Dermis blood vessel endothelial cell (primary cell): ENCODE measurements around the gene ZNF496. TPM values are rescaled to one million over a fixed set of nuclear protein-coding genes. Genes with fewer than 3 reads are reported as not detected.
"Not testable (repeated sequence)": the region's sequence is repeated elsewhere in the genome, so short reads cannot be mapped to it uniquely, and the experiment has no call there.

ENCODE experiments used
- DNase-seq: peaks from one replicate; pipeline ENCODE4 v3.0.0; 2010
- total RNA-seq: library from RNA; depleted of rRNA; stranded (reverse); fragments of >200 nt; gene quantifications from 2 replicates; pipeline ENCODE4 v1.2.3, GENCODE V29; 2014

ZNF496 gene
- 27.7 and 32.3 TPM in 2 replicates for total RNA-seq

DNA sequence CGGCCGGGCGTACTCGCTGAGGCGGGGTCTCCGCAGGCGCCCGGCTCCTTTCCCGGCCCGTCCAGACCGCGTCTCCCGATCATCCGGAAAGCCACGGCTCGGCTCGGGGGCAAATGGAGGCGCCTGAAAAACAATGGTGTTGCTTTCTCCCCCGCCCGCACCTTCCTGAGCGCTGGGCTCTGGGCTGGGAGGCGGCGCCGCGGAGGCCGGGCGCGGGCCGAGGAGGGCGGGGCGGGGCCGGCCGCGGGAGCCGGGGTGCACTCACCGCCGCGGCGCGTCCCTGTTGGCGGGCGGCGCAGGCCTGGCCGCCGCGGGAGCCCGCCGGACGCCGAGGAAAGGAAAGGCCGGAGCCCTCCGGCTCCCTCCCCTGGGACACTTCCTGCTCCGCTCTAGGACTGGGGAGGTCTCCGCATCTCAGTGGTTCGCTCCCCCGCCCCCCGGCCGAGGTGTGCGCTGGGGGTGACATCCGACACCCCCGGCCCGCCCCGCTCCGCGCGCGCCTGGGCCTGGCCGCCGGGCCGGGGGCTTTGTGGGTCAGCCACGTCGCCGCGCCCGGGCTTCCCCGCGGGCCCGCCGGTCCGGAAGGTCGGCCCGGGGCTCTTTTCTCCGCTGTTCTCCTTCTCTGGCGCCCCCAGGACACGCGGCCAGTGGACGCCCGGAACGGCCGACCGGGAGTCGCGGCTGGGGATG lies at the start of gene ZNF496:
Gene ZNF496, minus strand, starts transcription at position 343 of the 690 bp plus-strand sequence. CDS start 2,289 bp downstream, outside the sequence.
- DNase-seq, result peak; percentile 87

DNA sequence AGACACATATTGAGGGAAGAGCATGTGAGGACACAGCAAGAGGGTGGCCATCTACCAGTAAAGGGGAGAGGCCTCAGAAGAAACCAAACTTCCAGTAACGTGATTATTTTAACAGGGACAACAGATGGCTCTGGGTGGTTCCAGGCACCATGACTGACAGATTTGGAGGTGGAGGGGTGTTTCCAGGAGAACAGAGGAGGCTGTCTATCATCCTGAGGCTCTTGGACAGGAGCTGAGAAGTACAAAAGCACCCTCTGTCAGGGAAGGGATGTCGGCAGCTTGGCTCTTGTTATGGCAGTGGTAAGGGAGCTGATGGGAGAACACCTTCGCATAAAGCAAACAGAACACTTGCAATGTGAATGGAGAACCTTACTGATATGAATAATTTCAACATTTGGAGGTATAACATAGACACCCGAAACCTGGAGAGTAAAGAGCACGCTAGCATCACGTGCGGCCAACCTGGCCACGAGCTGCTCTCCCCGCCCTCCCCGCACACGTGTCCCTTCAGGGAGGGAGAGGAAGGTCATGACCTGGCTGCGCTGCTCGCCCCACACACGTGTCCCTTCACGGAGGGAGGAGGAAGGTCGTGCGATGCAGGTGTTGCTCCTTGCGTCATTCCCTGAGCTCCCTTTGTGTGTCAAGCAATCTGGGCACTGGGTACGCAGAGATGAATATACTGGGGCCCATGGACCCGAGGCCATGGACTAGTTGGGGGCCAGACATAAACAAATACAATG lies 46.8 kb upstream of the ZNF496 start:
- no peak for DNase-seq

DNA sequence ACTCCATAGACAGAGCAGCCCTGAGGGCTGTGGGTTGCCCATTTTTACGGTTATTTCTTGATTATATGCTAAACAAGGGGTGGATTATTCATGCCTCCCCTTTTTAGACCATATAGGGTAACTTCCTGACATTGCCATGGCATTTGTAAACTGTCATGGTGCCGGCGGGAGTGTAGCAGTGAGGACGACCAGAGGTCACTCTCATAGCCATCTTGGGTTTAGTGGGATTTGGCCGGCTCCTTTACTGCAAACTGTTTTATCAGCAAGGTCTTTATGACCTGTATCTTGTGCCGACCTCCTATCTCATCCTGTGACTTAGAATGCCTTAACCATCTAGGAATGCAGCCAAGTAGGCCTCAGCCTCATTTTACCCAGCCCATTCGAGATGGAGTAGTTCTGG lies 46.0 kb upstream of the ZNF496 start:
- DNase-seq, result not testable (repeated sequence)

DNA sequence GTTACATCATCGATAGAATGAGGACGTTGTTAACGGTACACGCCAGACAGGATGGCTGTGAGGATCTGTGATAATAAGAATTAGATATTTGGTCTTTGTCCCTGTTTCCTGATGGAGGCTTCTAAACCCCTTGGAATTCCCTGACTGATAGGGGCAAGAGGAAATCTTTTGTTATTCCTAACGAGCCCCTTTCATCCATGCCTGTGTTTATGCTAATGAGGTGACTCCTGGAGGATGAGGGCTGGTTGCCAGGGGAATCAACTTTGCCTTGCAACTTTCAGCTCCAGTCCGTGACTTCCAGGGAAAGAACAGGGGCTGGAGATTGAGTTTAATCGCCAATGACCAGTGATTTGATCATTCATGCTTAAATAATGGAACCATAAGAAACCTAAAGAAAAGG lies 45.0 kb upstream of the ZNF496 start:
- DNase-seq, result peak; percentile 6

DNA sequence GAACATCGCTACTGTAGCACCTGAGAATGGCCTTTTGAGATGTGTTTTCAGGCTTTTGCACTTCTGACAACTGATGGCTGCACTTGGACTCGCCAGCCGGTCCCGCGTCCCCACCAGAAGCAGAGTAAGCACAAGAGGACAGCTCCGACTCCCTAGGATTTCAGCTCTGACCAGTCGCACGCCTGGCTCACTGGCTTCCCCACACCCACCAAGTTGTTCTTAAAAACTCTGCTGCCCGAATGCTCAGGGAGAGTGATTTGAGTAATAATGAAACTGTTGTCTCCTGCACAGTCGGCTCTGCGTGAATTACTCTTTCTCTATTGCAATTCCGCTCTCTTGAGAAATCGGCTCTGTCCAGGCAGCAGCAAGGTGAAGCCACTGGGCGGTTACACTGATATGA lies 44.1 kb upstream of the ZNF496 start:
- no peak for DNase-seq

DNA sequence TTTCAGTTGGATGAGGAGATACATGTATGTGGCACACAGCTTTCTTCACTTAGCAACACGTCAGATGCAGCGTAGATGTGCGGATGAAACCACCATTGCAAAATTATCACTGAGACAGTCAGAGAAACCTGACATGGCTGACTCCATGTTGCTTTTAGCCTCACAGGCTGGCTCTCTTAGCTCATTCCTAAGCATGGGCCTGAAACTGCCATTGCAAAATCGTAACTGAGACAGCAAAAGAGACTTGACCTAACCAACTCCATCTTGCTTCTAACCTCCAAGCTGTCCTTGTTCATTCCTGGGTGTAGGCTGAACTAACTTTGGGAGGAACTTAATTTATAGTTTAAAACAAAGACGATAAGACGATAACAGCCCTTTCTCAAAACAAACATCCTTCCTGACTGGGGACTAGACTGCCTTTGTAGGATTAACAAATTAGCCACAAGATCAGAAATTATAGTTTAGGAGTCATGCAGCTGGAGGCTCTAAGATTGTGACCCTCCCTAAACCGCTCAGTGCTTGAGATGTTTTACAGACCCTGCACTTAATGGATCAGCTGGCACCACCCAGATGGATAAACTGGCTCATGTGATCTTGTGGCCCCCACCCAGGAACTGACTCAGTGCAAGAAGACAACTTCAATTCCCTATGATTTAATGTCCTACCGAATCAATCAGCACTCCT lies 43.1 kb upstream of the ZNF496 start:
- DNase-seq, result not testable (repeated sequence)

DNA sequence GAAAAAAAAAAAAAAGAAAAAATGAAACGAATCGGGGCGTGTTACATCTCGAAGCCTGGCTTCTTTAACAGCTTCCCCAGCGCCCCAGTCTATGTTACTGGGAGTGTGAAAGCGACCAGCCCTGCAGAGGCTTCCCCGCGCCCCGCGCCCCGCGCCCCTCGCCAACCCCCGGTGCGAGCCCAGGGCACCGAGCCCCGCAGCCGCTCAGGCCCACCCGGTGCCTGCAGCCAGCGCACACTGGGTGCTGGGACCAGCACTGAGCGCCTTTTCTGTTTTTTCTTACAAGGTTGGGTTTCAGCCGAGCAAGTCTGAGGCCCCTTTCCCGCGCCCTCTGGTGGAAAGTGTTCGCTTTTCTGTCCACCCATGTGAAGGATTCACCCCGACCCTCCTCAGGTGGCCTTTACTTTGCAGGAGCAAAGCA lies 42.1 kb upstream of the ZNF496 start:
- DNase-seq, result peak; percentile 67

DNA sequence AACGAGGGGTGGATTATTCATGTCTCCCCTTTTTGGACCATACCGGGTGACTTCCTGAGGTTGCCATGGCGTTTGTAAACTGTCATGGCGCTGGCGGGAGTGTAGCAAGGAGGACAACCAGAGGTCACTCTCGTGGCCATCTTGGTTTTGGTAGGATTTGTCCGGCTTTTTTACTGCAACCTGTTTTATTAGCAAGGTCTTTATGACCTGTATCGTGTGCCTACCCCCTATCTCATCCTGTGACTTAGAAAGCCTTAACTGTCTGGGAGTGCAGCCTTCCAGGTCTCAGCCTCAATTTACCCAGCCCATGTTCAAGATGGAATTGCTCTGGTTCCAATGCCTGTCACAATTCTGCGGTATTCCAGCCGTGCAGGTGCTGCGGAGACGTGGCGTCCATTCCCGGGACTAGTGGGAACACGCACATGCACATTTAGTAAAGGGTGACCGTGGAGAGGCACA lies 40.2 kb upstream of the ZNF496 start:
- DNase-seq, result no peak

DNA sequence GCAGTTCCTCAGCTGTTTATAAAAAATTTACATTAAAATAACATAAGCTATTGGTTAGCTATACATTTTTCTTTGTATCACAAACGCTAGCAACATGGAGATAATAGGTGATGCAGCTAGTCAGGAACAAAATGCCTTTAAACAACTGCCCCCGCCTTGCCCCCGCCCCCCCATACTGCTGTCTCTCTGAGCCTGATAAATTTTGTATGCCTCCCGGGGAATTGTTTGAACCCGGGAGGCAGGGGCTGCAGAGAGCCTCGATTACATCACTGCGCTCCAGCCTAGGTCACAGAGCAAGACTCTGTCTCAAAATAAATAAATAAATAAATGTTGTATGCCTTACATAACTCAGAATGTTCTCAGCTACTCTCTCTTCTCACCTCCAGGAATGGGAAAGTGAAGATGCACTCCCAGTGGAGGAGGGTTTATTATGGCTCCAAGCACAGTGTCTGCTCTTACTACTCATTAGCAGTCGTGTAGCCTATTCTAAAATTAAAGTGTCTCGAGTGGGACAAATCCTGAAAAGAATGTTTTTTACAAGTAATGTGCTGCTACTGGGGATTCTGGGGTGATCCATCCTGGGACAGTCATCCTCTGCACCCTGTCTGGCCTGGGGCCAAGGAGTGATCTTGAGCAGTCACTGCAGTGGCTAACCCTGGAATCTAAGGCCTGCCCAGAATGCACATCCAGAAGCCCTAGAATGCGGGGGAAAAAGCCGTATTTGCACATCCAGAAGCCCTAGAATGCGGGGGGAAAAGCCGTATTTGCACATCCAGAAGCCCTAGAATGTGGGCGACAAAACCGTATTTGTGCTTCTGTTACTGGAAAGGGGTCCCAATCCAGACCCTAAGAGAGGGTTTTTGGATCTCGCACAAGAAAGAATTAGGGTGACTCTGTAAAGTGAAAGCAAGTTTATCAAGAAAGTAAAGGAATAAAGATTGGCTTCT lies 39.4 kb upstream of the ZNF496 start:
- DNase-seq, result no peak

DNA sequence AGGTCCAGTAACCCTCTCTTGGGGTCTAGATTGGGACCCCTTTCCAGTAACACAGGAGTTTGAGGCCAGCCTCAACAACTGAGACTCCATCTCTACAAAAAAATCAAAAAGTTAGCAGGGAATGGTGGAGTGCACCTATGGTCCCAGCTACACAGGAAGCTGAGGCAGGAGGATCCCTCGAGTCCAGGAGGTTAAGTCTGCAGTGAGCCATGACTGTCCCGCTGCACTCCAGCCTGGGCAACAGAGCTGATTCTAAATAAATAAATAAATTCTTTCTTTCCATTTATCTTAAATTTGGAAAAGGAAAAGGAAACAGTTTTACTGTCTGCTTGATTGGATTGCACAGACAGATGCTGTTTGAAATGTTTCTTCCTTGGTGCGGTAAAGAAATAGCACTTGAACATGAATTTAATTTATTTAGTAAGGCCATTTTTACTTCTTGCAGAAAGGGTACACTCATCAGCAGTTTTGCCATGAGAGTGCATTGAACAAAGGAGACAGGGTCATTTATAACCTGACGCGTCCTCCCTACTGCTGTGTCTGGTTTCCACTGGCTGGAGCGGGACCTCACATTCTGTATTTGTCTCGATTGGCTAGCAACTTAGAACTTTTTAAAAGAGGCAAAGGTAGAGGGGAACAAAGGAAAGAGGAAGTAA lies 37.0 kb upstream of the ZNF496 start:
- no peak for DNase-seq

DNA sequence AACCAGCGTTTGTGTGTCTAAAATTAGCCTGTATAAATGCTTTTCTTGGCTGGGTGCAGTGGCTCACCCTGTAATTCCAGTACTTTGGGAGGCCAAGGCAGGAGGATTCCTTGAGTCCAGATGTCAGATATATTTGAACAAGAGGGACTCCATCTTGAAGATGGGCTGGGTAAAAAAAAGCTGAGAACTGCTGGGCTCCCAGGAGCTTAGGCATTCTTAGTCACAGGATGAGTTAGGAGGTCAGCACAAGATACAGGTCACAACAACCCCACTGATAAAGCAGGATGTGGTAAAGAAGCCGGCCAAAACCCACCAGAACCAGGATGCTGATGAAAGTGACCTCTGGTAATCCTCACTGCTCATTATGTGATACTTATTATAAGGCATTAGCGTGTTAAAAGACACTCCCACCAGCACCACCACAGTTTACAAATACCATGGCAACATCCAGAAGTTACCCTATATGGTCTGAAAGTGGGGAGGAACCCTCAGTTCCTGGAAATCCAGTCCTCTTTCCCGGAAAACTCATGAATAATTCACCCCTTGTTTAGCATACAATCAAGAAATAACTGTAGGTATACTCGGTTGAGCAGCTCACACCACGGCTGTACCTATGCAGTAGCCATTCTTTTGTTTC lies 36.2 kb upstream of the ZNF496 start:
- no peak for DNase-seq

DNA sequence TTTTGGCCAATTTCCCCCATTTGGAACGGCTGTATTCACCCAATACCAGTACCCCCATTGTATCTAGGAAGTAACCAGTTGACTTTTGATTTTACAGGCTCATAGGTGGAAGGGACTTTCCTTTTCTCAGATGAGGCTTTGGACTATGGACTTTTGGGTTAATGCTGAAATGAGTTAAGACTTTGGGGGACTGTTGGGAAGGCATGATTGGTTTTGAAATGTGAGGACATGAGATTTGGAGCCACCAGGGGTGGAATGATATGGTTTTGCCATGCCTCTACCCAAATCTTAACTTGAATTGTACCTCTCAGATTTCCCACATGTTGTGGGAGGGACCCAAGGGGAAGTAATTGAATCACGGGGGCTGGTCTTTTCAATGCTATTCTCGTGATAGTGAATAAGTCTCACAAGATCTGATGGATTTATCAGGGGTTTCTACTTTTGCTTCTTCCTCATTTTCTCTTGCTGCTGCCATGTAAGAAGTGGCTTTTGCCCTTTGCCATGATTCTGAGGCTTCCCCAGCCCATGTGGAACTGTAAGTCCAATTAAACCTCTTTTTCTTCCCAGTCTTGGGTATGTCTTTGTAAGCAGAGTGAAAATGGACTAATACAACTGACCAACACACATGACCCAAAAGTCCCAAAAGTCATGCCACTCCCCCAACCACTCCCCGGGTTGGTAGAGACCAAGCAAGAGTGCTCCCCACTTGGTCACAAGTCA lies 35.4 kb upstream of the ZNF496 start:
- DNase-seq, result no peak

DNA sequence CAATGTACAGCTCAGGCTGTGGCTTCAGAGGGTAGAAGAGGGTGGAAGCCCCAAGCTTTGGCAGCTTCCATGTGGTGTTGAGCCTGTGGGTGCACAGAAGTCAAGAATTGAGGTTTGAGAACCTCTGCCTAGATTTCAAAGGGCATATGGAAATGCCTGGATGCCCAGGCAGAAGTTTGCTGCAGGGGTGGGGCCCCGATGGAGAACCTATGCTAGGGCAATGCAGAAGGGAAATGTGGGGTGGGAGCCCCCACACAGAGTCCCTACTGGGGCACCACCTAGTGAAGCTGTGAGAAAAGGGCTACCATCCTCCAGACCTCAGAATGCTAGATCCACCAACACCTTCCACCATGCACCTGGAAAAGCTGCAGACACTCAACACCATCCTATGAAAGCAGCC lies 34.7 kb upstream of the ZNF496 start:
- not testable (repeated sequence) for DNase-seq

DNA sequence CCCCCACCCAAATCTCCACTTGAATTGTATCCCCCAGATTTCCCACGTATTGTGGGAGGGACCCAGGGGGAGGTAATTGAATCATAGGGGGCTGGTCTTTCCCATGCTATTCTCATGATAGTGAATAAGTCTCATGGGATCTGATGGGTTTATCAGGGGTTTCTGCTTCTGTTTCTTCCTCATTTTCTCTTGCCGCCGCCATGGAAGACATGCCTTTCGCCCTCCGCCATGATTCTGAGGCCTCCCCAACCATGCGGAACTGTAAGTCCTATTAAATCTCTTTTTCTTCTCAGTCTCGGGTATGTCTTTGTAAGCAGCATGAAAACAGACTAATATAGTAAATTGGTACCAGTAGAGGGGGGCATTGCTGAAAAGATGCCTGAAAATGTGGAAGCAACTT lies 33.4 kb upstream of the ZNF496 start:
- DNase-seq, result no peak

DNA sequence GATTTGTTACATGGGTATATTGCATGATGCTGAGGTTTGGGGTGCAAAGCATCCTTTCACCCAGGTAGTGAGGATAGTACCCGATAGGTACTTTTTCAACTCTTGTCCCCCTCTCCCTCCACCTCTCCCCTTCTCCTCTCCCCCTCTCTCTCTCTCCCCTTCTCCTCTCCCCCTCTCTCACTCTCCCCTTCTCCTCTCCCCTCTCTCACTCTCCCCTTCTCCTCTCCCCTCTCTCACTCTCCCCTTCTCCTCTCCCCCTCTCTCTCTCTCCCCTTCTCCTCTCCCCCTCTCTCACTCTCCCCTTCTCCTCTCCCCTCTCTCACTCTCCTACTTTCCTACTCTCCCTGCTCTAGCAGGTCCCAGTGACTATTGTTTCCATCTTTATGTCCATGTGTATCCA lies 31.3 kb upstream of the ZNF496 start:
- DNase-seq, result not testable (repeated sequence)

DNA sequence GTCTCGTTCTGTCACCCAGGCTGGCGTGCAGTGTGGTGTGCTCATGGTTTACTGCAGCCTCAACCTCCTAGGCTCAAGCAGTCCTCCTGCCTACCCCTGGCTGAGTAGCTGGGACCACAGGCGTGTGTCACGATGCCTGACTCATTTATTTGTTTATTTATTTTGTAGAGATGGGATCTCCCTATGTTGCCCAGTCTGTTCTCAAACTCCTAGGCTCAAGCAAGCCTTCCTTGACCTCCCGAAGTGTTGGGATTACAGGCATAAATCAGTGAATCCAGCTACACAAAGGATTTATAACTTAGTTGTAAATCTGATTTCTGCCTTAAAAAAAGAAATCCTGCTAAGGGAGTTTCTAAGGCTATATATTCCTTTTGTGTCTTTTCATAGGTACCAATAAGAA lies 30.5 kb upstream of the ZNF496 start:
- no peak for DNase-seq

DNA sequence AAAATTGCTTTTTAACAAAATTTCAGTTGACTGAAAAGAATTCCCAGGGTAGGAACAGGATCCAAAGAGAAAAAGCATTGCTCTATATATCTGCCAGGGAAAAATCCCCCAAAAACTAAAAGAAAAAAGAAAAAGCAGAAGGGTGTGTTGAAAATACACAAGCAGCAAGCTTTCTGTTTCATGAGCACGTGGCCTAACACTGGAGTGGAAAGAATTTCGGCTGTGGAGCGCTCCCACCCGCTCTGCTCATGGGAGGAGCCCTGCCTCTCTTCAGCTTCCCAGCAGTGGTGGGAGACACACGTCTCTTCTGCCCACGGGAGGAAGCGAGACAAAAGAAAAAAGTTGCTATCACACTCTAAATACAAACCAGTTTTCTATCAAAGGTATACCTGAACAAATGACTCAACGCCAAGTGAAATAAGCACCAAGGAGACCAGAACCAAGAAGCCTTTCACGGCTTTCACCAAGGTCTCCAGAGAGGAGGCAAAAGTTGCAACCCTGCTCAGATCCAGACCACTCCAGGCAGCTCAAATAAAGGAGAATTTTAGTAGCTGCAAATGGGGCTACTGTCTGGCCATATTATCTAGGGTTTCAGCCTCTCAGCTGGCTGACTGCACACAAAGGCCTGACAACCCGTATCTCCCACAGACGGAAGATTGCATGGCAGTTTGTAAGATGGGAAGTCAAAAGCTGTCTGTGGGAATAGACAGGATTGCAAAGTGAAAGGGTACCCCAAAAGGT lies 29.5 kb upstream of the ZNF496 start:
- no peak for DNase-seq

DNA sequence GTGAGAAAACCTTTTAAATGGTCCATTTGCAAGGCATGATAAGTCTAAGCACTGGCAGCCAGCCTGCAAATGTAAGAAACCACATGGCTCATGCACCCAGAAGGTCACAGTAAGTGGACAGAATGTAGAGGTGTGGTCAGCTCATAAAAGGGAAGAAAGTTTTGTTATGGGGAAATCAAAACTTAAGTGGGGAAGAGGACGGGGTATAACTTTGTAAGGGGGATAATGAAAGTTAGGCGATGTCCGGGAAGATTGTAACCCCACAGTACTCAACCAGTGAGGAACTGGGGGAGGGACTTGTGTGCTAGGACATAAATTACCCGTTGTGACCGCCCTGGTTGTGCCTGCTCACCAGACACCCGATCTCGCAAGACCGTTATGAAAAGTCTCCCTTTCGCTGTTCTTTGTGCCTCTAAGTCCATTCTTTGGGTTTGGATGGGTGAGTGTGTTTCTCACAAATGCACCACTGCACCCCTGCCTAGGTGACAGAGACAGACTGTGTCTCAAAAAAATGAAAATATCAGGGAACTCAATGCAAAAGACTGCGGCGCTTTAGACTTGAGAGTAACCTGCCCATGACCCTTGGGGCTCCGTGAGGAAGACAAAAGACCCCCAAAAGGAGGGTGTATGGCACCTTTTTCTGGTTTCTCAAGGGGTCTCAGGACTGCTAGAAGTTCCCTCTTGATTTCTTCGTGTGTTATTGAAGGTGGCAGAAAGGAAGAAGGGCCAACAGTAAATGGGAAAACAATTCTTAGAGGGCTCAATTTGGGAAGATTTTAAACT lies 28.6 kb upstream of the ZNF496 start:
- DNase-seq, result no peak

DNA sequence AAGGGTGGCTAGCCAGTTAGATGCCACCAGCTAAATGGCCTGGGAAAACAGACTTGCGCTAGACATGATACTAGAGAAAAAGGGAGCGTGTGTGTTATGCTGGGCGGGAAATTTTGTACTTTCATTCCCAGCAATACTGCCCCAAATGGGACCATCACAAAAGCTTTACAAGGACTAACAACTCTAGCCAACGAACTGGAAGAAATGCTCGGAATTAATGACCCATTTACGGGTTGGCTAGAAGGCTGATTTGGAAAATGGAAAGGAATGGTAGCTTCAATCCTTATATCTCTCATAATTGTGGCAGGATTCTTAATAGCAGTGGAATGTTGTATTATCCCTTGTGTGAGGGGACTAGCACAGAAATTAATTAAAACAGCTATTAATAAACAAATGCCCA lies 27.9 kb upstream of the ZNF496 start:
- no peak for DNase-seq
